ENCODE results near the gene STK32C. TPM values are rescaled to one million over a fixed set of nuclear protein-coding genes. Genes with fewer than 3 reads are reported as not detected.
A peak's percentile ranks its signal among the peaks of the same experiment; 100 is the strongest.

Gene STK32C
- total RNA-seq, 4 donors from 2014 or later = 4.8 to 10.9 (median 7.8) TPM

DNA sequence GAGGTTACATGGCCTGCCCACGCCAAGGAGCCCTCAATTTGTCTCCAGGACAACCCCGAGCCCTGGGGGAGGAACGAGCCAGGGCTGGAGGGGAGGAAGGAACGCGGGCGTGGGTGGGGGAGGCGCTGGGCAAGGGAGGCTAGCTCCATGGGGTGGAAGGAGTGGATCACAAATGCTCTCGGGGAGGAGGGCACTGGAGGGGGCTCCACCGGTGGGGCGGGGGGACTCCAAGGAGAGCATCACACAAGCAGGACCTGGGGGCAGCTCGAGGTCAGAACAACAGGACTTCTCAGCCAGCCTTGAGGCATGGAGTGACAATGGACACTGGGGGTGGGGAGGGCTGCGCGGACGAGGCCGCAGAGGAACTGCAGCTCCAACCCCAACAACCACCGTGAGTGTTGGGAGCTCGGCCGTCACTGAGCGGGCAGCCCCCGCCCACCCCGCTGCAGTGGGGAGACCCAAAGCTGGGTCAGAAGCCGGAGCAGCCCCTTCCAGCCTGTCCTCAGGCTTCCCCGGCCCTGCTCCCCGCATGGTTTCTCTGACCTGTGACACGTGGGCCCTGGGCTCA, 41.1 kb downstream of the STK32C start:
- no peak for DNase-seq (ENCODE audit: extremely low spot score)
- no peak overlapping the region for H3K4me3 ChIP-seq
- H3K9me3 ChIP-seq = no peaks in the 10 kb centered on the region
- no peaks in the 10 kb centered on the region for H3K27me3 ChIP-seq
- TF ChIP-seq POLR2AphosphoS5 (IDR thresholded peaks at IDR 0.05) (no peak), CTCF (IDR thresholded peaks at IDR 0.05) (no peak), EP300 (IDR thresholded peaks at IDR 0.05) (no peak), POLR2A (IDR thresholded peaks at IDR 0.05; ENCODE audit: low read depth) (no peak)
- no peak overlapping the region for H3K27ac ChIP-seq (replicated peaks in 1 of 4)
- 46% methylated on average over 23 of the region's 25 CpGs for WGBS
- no peaks in the 10 kb centered on the region for H3K36me3 ChIP-seq
- intact Hi-C loops (cut with DNase I) = no loop called here
- peaks cover 4 to 32% (median 26%) of the 10 kb centered on the region in 4 donors for H3K4me1 ChIP-seq

- Histone ChIP-seq H3K4me3 (peak overlapping the region in 3 of 4 donors; percentile 13 to 25 (median 18)), H3K4me1 (peaks cover 4 to 31% (median 26%) of the 10 kb centered on the region in 4 donors), H3K27ac (replicated peaks in 1 of 4) (peak overlapping the region in 1 of 4 donors; percentile 63), H3K36me3 (no peaks in the 10 kb centered on the region), H3K9me3 (no peaks in the 10 kb centered on the region), H3K27me3 (no peaks in the 10 kb centered on the region)
- TF ChIP-seq POLR2A (IDR thresholded peaks at IDR 0.05; ENCODE audit: low read depth) = no peak
- TF ChIP-seq POLR2AphosphoS5 (IDR thresholded peaks at IDR 0.05) = no peak
- TF ChIP-seq EP300 (IDR thresholded peaks at IDR 0.05) = no peak
- WGBS = 34% methylated on average over 15 of the region's 15 CpGs
- DNase-seq (ENCODE audit: extremely low spot score) = no peak
- intact Hi-C loops (cut with DNase I) = no loop called here
Measured at GRCh38 chr10:132265890-132266496, 41.8 kb downstream of the STK32C start.

GRCh38 chr10:132264966-132265889, 42.5 kb downstream of the STK32C start:
- Histone ChIP-seq H3K36me3 (no peaks in the 10 kb centered on the region), H3K4me3 (peak overlapping the region in 3 of 4 donors; percentile 13 to 25 (median 18)), H3K27ac (replicated peaks in 1 of 4) (peak overlapping the region in 2 of 4 donors; percentile 44 to 63), H3K27me3 (no peaks in the 10 kb centered on the region), H3K4me1 (peaks cover 4 to 31% (median 26%) of the 10 kb centered on the region in 4 donors), H3K9me3 (no peaks in the 10 kb centered on the region)
- no peak for TF ChIP-seq EP300 (IDR thresholded peaks at IDR 0.05)
- no peak for TF ChIP-seq POLR2AphosphoS5 (IDR thresholded peaks at IDR 0.05)
- no peak for TF ChIP-seq CTCF (IDR thresholded peaks at IDR 0.05)
- no peak for TF ChIP-seq POLR2A (IDR thresholded peaks at IDR 0.05; ENCODE audit: low read depth)
- intact Hi-C loops (cut with DNase I) = no loop called here
- 65% methylated on average over 27 of the region's 32 CpGs for WGBS
- DNase-seq (ENCODE audit: extremely low spot score) = no peak

GRCh38 chr10:132264306-132264950, 43.3 kb downstream of the STK32C start:
- TF ChIP-seq EP300 (IDR thresholded peaks at IDR 0.05) (no peak), POLR2AphosphoS5 (IDR thresholded peaks at IDR 0.05) (no peak), POLR2A (IDR thresholded peaks at IDR 0.05; ENCODE audit: low read depth) (no peak), CTCF (IDR thresholded peaks at IDR 0.05) (no peak)
- no peak for DNase-seq (ENCODE audit: extremely low spot score)
- WGBS = 88% methylated on average over 16 of the region's 16 CpGs

More at GRCh38 chr10:132264306-132264950, 43.3 kb downstream of the STK32C start:
- Histone ChIP-seq H3K36me3 (no peaks in the 10 kb centered on the region), H3K4me1 (peaks cover 4 to 28% (median 24%) of the 10 kb centered on the region in 4 donors), H3K27me3 (no peaks in the 10 kb centered on the region), H3K9me3 (no peaks in the 10 kb centered on the region), H3K4me3 (no peak overlapping the region), H3K27ac (replicated peaks in 1 of 4) (no peak overlapping the region)
- intact Hi-C loops (cut with DNase I) = no loop called here

Measured in esophagus muscularis mucosa (tissue), 4 donors.